Activated CD4-positive, alpha-beta T cell treated with anti-CD3 and anti-CD28 coated beads, Interleukin-2, amount 10 ng/mL, durations not matched to agents 7 days and 5 days (primary cell): ENCODE data around the gene SYN1. TPM values are rescaled to one million over a fixed set of nuclear protein-coding genes. Genes with fewer than 3 reads are reported as not detected.
A peak's percentile ranks its signal among the peaks of the same experiment; 100 is the strongest.
"Not testable (repeated sequence)": the region's sequence is repeated elsewhere in the genome, so short reads cannot be mapped to it uniquely, and the experiment has no call there.

Experiments
- CTCF ChIA-PET: fragments of 350-600 bp; sonication (Branson Sonifier 250); formaldehyde crosslinking; loops from one replicate; lab custom pipeline; 2021; ENCODE audit warnings: antibody characterized with exemption; lab: Charles Lee
- POLR2A ChIA-PET: fragments of 350-600 bp; sonication (Branson Sonifier 250); formaldehyde crosslinking; loops from one replicate; lab custom pipeline; 2021; ENCODE audit warnings: antibody characterized with exemption; lab: Charles Lee
- DNase-seq: peaks from one replicate; pipeline ENCODE4 v3.0.0-alpha.2; 2020
- H3K27ac Mint-ChIP-seq: one replicate; pipeline ENCODE4 v1.8.0; 2021; ENCODE audit warnings: mild to moderate bottlenecking, moderate library complexity, mixed read lengths
- H3K27me3 Mint-ChIP-seq: one replicate; pipeline ENCODE4 v1.8.0; 2021; ENCODE audit warnings: mixed read lengths
- H3K36me3 Mint-ChIP-seq: one replicate; pipeline ENCODE4 v1.8.0; 2021; ENCODE audit warnings: low read depth, mixed read lengths
- H3K4me1 Mint-ChIP-seq: one replicate; pipeline ENCODE4 v1.8.0; 2021; ENCODE audit warnings: mixed read lengths
- H3K4me3 Mint-ChIP-seq: one replicate; pipeline ENCODE4 v1.8.0; 2021; ENCODE audit warnings: mild to moderate bottlenecking, moderate library complexity, mixed read lengths
- H3K9me3 Mint-ChIP-seq: one replicate; pipeline ENCODE4 v1.8.0; 2021; ENCODE audit warnings: mixed read lengths
- total RNA-seq, 2 experiments: library from RNA; stranded (reverse); gene quantifications; one replicate each; pipeline ENCODE4 v1.2.3, GENCODE V29; 2021

SYN1 gene
- total RNA-seq = under 1 TPM; 0.35 TPM

- H3K27ac Mint-ChIP-seq = no peak within 1 kb of the TSS
- H3K4me3 Mint-ChIP-seq = peak within 1 kb of the TSS; percentile 59
- peak; percentile 75 for DNase-seq
- ChIA-PET POLR2A (no interaction called here), CTCF (no interaction called here)
- H3K27me3 Mint-ChIP-seq = peaks cover 35% of the 10 kb centered on the region
- no peaks in the 10 kb centered on the region for H3K36me3 Mint-ChIP-seq
- peaks cover 20% of the 10 kb centered on the region for H3K4me1 Mint-ChIP-seq
- no peaks in the 10 kb centered on the region for H3K9me3 Mint-ChIP-seq
These were observed at the start of gene SYN1 for GRCh38 chrX:47619486-47620302. SYN1 (minus strand) TSS chrX:47619857; CDS start chrX:47619728, 129 bp downstream.

- H3K4me1 Mint-ChIP-seq, DNase-seq, CTCF ChIA-PET, H3K36me3 Mint-ChIP-seq, H3K27ac Mint-ChIP-seq, H3K9me3 Mint-ChIP-seq, POLR2A ChIA-PET, H3K4me3 Mint-ChIP-seq, H3K27me3 Mint-ChIP-seq: not testable (repeated sequence)
These were observed 46.1 kb upstream of the SYN1 start for GRCh38 chrX:47665797-47666196.

DNA sequence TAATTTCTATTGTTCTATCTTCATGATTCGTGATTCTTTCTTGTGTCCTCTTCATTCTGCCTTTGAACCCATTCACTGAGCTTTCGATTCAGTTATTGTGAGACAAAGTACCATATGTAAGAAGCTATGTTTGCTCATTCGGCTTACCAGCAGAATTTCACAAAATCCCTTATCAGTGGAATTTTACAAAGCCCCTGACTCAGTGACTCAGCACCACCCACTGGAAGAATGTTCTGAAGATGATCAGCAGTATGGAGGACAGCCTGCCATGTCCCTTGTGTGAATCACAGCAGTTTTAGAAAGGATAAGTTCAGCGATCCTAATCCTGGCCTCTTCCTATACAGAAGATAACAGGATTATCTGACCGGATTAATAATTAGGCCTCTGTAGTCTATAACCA is 45.1 kb upstream of the SYN1 start:
- H3K9me3 Mint-ChIP-seq = no peaks in the 10 kb centered on the region
- H3K36me3 Mint-ChIP-seq = peaks cover 3% of the 10 kb centered on the region
- no peak overlapping the region for H3K4me3 Mint-ChIP-seq
- ChIA-PET POLR2A (no interaction called here), CTCF (no interaction called here)
- H3K27me3 Mint-ChIP-seq = no peaks in the 10 kb centered on the region
- peaks cover 12% of the 10 kb centered on the region for H3K4me1 Mint-ChIP-seq
- H3K27ac Mint-ChIP-seq = no peak overlapping the region
- DNase-seq = no peak

- Mint-ChIP-seq H3K27me3 (no peaks in the 10 kb centered on the region), H3K27ac (peak overlapping the region; percentile 66), H3K4me1 (peaks cover 21% of the 10 kb centered on the region), H3K9me3 (peaks cover 3% of the 10 kb centered on the region), H3K36me3 (peaks cover 12% of the 10 kb centered on the region), H3K4me3 (no peak overlapping the region)
- ChIA-PET CTCF (interaction anchor here (0.7 to 1.0 kb wide), 2 partner anchors 20 to 64 kb away, joined by 3 to 6 read pairs; no protein-coding TSS in a partner anchor), POLR2A (no interaction called here)
- no peak for DNase-seq
These were observed 42.5 kb upstream of the SYN1 start for GRCh38 chrX:47662144-47662657.

DNA sequence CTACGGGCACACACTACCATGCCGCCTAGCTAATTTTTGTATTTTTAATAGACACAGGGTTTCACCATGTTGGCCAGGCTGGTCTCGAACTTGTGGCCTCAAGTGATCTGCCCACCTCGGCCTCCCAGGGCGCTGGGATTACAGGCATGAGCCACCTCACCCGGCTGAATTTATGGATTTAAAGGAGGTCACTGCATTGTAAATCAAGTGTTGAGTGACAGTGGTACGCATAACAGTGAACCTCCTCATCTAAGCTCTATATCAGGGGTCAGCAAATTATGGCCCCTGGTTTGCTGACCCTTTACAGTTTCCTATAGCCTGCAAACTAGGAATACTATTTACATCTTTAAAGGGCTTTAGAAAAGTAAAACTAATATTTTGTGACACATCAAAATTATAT is 41.9 kb upstream of the SYN1 start:
- no peak overlapping the region for H3K4me3 Mint-ChIP-seq
- POLR2A ChIA-PET = no interaction called here
- no peaks in the 10 kb centered on the region for H3K27me3 Mint-ChIP-seq
- peaks cover 3% of the 10 kb centered on the region for H3K9me3 Mint-ChIP-seq
- H3K4me1 Mint-ChIP-seq = peaks cover 27% of the 10 kb centered on the region
- CTCF ChIA-PET = no interaction called here
- no peak for DNase-seq
- no peak overlapping the region for H3K27ac Mint-ChIP-seq
- H3K36me3 Mint-ChIP-seq = peaks cover 19% of the 10 kb centered on the region

GRCh38 chrX:47659421-47659726 is 39.7 kb upstream of the SYN1 start:
- Mint-ChIP-seq H3K27ac (peak overlapping the region; percentile 99), H3K4me1 (peaks cover 38% of the 10 kb centered on the region), H3K27me3 (no peaks in the 10 kb centered on the region), H3K4me3 (peak overlapping the region; percentile 86), H3K9me3 (peaks cover 3% of the 10 kb centered on the region), H3K36me3 (peaks cover 34% of the 10 kb centered on the region)
- POLR2A ChIA-PET = no interaction called here
- CTCF ChIA-PET = interaction anchor here (0.6 kb wide), 1 partner anchor 180 kb away, joined by 4 read pairs; no protein-coding TSS in a partner anchor
- DNase-seq = no peak

DNA sequence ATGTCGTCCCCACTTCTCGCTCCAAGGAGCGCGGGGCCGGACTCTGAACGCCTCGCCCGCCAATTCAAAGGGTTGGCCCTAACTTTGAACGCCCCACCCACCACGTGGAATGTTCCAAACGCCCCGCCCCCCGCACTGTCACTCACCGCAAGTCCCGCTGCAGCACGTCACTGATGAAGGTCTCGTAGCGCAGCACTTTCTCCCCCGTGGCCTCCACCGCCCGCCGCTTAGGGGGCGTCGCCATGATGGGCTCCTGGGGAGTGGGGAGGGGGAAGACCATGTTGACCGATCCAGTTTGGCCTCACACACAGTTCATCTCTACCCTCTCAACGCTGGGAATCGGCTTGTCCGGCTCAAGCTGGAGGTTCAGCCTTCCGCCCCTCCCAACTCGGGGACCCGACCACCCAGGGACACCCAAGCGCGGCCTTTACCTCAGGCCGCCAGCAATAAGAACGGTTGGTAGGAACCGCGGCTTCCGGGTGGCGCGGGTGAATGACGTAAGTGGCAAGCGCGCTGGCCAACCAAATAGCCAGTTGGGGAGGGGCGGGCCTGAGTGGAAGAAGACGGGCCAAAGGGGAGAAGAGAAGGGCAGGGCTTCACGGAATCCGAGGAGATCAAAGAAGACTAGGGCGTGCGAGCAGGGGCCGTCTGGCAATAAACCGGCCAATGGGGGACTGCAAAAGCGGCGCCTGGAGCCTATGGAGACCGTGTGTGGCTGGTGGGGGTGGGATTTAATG is 39.2 kb upstream of the SYN1 start, which contains the start of gene UXT:
Gene UXT (minus strand): TSS at position 497 of the 737 bp plus-strand sequence. CDS start 253 bp downstream, at position 244.
- ChIA-PET CTCF (interaction anchor here (0.6 kb wide), 1 partner anchor 180 kb away, joined by 4 read pairs; no protein-coding TSS in a partner anchor), POLR2A (no interaction called here)
- Mint-ChIP-seq H3K27me3 (no peaks in the 10 kb centered on the region), H3K9me3 (peaks cover 3% of the 10 kb centered on the region), H3K4me1 (peaks cover 38% of the 10 kb centered on the region), H3K36me3 (peaks cover 34% of the 10 kb centered on the region), H3K27ac (peak within 1 kb of the TSS; percentile 99), H3K4me3 (peak within 1 kb of the TSS; percentile 86)
- DNase-seq = peak; percentile 94

- Mint-ChIP-seq H3K27me3 (no peaks in the 10 kb centered on the region), H3K9me3 (peaks cover 3% of the 10 kb centered on the region), H3K4me1 (peaks cover 41% of the 10 kb centered on the region), H3K27ac (peak overlapping the region; percentile 99), H3K4me3 (peak overlapping the region; percentile 86), H3K36me3 (peaks cover 40% of the 10 kb centered on the region)
- ChIA-PET CTCF (no interaction called here), POLR2A (no interaction called here)
- no peak for DNase-seq
These were observed 38.6 kb upstream of the SYN1 start for GRCh38 chrX:47658301-47658683.

DNA sequence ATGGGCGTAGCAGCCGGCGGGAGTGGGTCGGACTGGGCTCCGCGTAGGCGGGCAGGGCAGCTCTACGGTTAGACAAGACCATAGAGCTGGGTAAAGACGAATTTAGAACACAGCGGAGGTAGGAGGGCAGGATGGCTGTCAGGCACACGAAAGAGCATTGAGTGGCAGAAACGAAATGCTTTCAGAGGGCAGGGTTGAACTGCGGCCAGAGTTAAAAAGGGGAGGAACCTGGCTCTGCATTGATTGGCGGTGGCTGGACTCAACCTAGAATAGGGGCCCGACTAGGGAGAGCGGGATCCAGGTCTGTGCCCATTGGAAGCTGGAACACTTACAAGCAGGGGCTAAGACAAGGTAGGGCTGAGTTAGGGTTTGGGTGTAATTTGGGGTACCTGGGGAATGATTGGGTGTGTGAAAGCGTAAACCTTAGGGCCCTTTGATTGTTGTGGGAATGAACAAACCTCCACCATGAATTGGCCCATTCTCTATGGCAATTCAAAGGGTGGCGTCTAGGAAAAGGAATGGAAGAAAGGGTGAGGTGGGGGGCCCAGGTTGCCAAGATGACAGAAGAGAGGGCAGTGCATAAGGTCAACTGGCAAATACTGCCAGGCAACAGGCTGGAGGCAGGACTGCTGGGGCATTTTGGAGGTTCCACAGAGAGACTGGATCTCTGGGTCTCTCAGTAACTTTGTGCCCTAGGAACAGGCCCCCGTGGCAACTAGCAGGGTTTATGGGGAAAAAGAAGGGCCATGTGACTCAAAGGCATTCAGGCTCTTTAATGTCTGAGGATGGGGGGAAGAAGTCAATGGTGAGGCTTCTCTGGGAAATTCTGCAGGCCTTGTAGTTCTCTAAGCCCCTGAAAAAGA is 31.6 kb upstream of the SYN1 start:
- peak overlapping the region; percentile 90 for H3K4me3 Mint-ChIP-seq

DNA sequence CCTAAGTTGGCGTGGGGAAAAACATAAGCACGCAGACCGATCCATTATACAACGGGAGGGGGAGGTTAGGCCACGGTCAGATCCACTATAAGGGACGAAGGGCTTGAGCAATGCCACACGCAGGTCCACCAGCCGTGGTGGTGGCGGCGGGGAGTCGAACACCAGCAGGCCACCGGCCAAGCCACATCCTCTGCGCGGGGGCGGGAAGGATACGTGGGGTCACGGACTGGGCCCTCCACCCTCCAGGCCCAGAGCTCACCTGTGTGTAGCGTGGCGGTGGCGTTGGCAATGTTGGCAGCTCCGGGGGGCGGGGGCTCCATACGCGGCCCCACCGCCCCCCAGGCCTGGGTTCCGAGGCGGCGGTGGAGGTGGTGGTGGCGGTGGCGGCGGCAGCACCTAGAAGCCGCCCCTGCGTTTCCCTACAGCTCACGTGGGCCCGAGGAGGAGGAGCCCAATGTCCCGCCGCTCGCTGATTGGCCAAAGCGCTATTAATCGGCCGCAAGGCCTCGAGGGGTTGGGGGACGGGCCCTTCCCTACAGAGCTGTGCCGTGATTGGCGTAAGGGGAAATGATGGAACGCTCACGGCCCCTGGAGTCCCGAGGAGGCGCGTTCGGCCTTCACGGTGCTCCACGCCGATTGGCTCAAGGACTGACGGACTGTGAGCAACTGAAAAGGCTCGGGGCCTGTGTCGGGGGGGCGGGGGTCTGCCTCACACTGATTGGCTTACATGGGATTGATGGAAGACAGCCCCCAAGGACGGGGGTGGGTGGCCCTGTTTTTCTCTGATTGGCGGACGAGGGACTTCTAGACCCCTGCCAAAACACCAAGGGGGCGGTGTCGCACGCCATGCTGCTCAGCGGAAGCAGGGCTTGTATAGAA is 30.7 kb upstream of the SYN1 start, which contains the start of gene ELK1:
Gene ELK1 (minus strand): TSS at position 400 of the 879 bp plus-strand sequence. CDS start 9,122 bp downstream, outside the sequence.
- Mint-ChIP-seq H3K4me1 (peaks cover 61% of the 10 kb centered on the region), H3K36me3 (peaks cover 53% of the 10 kb centered on the region), H3K27me3 (no peaks in the 10 kb centered on the region), H3K9me3 (no peaks in the 10 kb centered on the region), H3K4me3 (peak within 1 kb of the TSS; percentile 90), H3K27ac (peak within 1 kb of the TSS; percentile 94)
- CTCF ChIA-PET = interaction anchor here (1.3 to 1.5 kb wide), 2 partner anchors 13 to 506 kb away, joined by 3 read pairs; partner anchors contain the start of genes NDUFB11 and RBM10
- POLR2A ChIA-PET = no interaction called here
- DNase-seq = peak; percentile 91

More for the DNA sequence above, 31.6 kb upstream of the SYN1 start:
- no peak for DNase-seq
- Mint-ChIP-seq H3K4me1 (peaks cover 63% of the 10 kb centered on the region), H3K27me3 (no peaks in the 10 kb centered on the region), H3K27ac (peak overlapping the region; percentile 94), H3K36me3 (peaks cover 62% of the 10 kb centered on the region), H3K9me3 (no peaks in the 10 kb centered on the region)
- ChIA-PET CTCF (interaction anchor here (1.3 to 1.5 kb wide), 2 partner anchors 12 to 506 kb away, joined by 3 read pairs; partner anchors contain the start of genes NDUFB11 and RBM10), POLR2A (no interaction called here)

DNA sequence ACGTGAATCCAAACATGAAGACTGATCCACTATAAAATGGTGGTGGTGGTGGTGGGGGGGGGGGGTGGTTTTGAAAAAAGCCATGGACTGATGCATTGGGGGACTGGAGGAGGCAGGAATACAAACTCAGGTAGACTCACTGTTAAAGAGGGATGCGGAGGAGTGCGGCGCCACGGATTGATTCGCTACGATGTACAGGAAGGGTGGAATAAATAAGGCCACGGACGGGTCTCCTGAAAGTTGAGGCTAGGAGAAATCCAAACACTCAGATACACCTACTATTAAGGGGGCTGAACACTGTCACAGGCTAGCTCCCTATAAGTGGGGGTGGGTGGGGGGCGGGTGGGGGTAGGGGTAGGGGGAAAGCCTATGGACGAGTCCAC is 30.1 kb upstream of the SYN1 start:
- Mint-ChIP-seq H3K9me3 (no peaks in the 10 kb centered on the region), H3K4me1 (peaks cover 66% of the 10 kb centered on the region), H3K4me3 (peak overlapping the region; percentile 90), H3K36me3 (peaks cover 54% of the 10 kb centered on the region), H3K27me3 (no peaks in the 10 kb centered on the region), H3K27ac (peak overlapping the region; percentile 94)
- DNase-seq = no peak
- CTCF ChIA-PET = interaction anchor here (1.5 kb wide), 1 partner anchor 14 kb away, joined by 3 read pairs; no protein-coding TSS in a partner anchor
- POLR2A ChIA-PET = no interaction called here
